OCI-LY7 (cell line): ENCODE results near the gene AGAP2. TPM values are rescaled to one million over a fixed set of nuclear protein-coding genes. Genes with fewer than 3 reads are reported as not detected.

Experiments
- BruUV-seq: library from RNA; stranded (reverse); fragments of 400-500 nt; replicated peaks from 2 replicates; lab custom pipeline; 2021; lab: Mats Ljungman, UMichigan
- CTCF ChIA-PET: fragments of 300-600 bp; sonication (Branson Sonifier 250); formaldehyde crosslinking; loops from one replicate; lab custom pipeline; 2022; ENCODE audit warnings: antibody characterized with exemption; ENCODE audit not compliant: unreplicated experiment; lab: Charles Lee
- POLR2A ChIA-PET: fragments of 300-600 bp; sonication (Branson Sonifier 250); formaldehyde crosslinking; loops from one replicate; lab custom pipeline; 2022; ENCODE audit warnings: antibody characterized with exemption; lab: Charles Lee
- DNase-seq: peaks from one replicate; pipeline ENCODE4 v3.0.0-alpha.2; 2015; ENCODE audit warnings: low spot score
- H2AFZ ChIP-seq: fragments of 200-600 bp; sonication (generic), shearing (Covaris generic); 2 replicates; pipeline ENCODE4 v1.6.1; 2014; ENCODE audit warnings: mild to moderate bottlenecking, antibody characterized with exemption, low read length, moderate library complexity
- H3K27ac ChIP-seq: fragments of 200-600 bp; sonication (generic); 2 replicates; pipeline ENCODE4 v1.5.1; 2014; ENCODE audit warnings: mixed run types, low read depth, mild to moderate bottlenecking, moderate library complexity, low read length, inconsistent platforms; ENCODE audit not compliant: poor library complexity, severe bottlenecking
- H3K36me3 ChIP-seq: fragments of 200-600 bp; sonication (generic); 2 replicates; pipeline ENCODE4 v1.6.1; 2014; ENCODE audit warnings: mild to moderate bottlenecking, antibody characterized with exemption, low read length, moderate library complexity, mixed read lengths; ENCODE audit not compliant: insufficient read depth
- H3K4me1 ChIP-seq: fragments of 200-600 bp; sonication (generic); 2 replicates; pipeline ENCODE4 v1.5.1; 2014; ENCODE audit warnings: mild to moderate bottlenecking, low read length; ENCODE audit not compliant: insufficient read depth, poor library complexity, severe bottlenecking
- H3K4me2 ChIP-seq: fragments of 200-600 bp; sonication (generic); 2 replicates; pipeline ENCODE4 v1.6.1; 2014; ENCODE audit warnings: mild to moderate bottlenecking, low read length
- H3K4me3 ChIP-seq: fragments of 200-600 bp; sonication (generic); 2 replicates; pipeline ENCODE4 v1.5.1; 2014; ENCODE audit warnings: mild to moderate bottlenecking, low read depth, low read length; ENCODE audit not compliant: poor library complexity, severe bottlenecking
- H3K79me2 ChIP-seq: fragments of 200-600 bp; sonication (generic); 2 replicates; pipeline ENCODE4 v1.6.1; 2016; ENCODE audit warnings: low read depth, mild to moderate bottlenecking, low read length, moderate library complexity, mixed read lengths; ENCODE audit not compliant: insufficient read depth
- H3K9me2 ChIP-seq: fragments of 200-600 bp; sonication (generic); 2 replicates; pipeline ENCODE4 v1.6.1; 2016; ENCODE audit warnings: mild to moderate bottlenecking, low read length, mixed read lengths; ENCODE audit not compliant: insufficient read depth
- H3K9me3 ChIP-seq: fragments of 200-600 bp; sonication (generic); 2 replicates; pipeline ENCODE4 v1.6.1; 2014; ENCODE audit warnings: mild to moderate bottlenecking, mixed run types, low read length, mixed read lengths
- H4K20me1 ChIP-seq: fragments of 200-600 bp; sonication (generic); 2 replicates; pipeline ENCODE4 v1.6.1; 2014; ENCODE audit warnings: mild to moderate bottlenecking, antibody characterized with exemption, low read length, moderate library complexity, mixed read lengths; ENCODE audit not compliant: insufficient read depth
- CTCF ChIP-seq: fragments of 200-600 bp; sonication (generic); conservative IDR thresholded peaks from 2 replicates; pipeline ENCODE4 v1.5.1; 2014; ENCODE audit warnings: mild to moderate bottlenecking, antibody characterized with exemption, low read length, moderate library complexity, mixed read lengths
- EZH2phosphoT487 ChIP-seq: fragments of 200-600 bp; sonication (generic); IDR thresholded peaks from 2 replicates; pipeline ENCODE4 v1.6.1; 2018; ENCODE audit warnings: low read depth, borderline replicate concordance, mild to moderate bottlenecking, mixed run types, antibody characterized with exemption, low read length, moderate library complexity, mixed read lengths
- intact Hi-C: fragments of 100-400 bp; cut with micrococcal nuclease; formaldehyde crosslinking; loops from one replicate; pipeline ENCODE4 v1.10.0; 2022; ENCODE audit not compliant: unreplicated experiment
- total RNA-seq, 2 experiments: library from RNA; depleted of rRNA in 1 of 2; stranded (reverse); fragments of >200 nt in 1 of 2; shearing (Covaris generic) in 1 of 2; gene quantifications; 2 replicates each; pipeline ENCODE4 v1.2.3, GENCODE V29; 2014 to 2022

The AGAP2 gene
- total RNA-seq, 2 experiments from 2014 or later: 14.8 to 26.5 TPM

- H3K79me2 ChIP-seq: peaks cover 25% of the 10 kb centered on the region
- BruUV-seq: no TSS peak
- H3K27ac ChIP-seq: no peak overlapping the region
- POLR2A ChIA-PET: interaction anchor here (1.3 to 1.5 kb wide), 2 partner anchors 10 to 127 kb away, joined by 3 to 4 read pairs; partner anchors contain the start of genes EEF1AKMT3 and METTL1
- DNase-seq: no peak
- TF ChIP-seq CTCF (no peak), EZH2phosphoT487 (no peak)
- peaks cover 30% of the 10 kb centered on the region for H3K36me3 ChIP-seq
- no peaks in the 10 kb centered on the region for H3K9me3 ChIP-seq
- H2AFZ ChIP-seq: peak overlapping the region; percentile 74; the same call in 1 of the 2 replicates
- H3K4me1 ChIP-seq: peaks cover 20% of the 10 kb centered on the region
- intact Hi-C loops: loop anchor here (5.0 kb wide), 1 partner anchor 125 kb away; no protein-coding TSS in a partner anchor
- H3K4me2 ChIP-seq: 0 out of 2 replicates have a peak overlapping the region, but pooled peaks have one; percentile 12
- CTCF ChIA-PET: no interaction called here
- H4K20me1 ChIP-seq: no peaks in the 10 kb centered on the region
- H3K4me3 ChIP-seq: peak overlapping the region; percentile 95
- no peaks in the 10 kb centered on the region for H3K9me2 ChIP-seq
These were observed 43.7 kb upstream of the AGAP2 start for GRCh38 chr12:57782243-57782607.

- DNase-seq: no peak
- H3K27ac ChIP-seq: no peak overlapping the region
- no peaks in the 10 kb centered on the region for H3K9me3 ChIP-seq
- H3K9me2 ChIP-seq: no peaks in the 10 kb centered on the region
- H3K4me2 ChIP-seq: 0 out of 2 replicates have a peak overlapping the region, but pooled peaks have one; percentile 12
- intact Hi-C loops: loop anchor here (5.0 kb wide), 1 partner anchor 126 kb away; no protein-coding TSS in a partner anchor
- no peak overlapping the region for H3K4me3 ChIP-seq
- H3K36me3 ChIP-seq: peaks cover 26% of the 10 kb centered on the region
- H2AFZ ChIP-seq: peak overlapping the region; percentile 74; the same call in 1 of the 2 replicates
- no peaks in the 10 kb centered on the region for H4K20me1 ChIP-seq
- no TSS peak for BruUV-seq
- TF ChIP-seq EZH2phosphoT487 (no peak), CTCF (no peak)
- H3K79me2 ChIP-seq: peaks cover 25% of the 10 kb centered on the region
- peaks cover 20% of the 10 kb centered on the region for H3K4me1 ChIP-seq
- ChIA-PET POLR2A (interaction anchor here (0.8 to 1.0 kb wide), 2 partner anchors 10 to 15 kb away, joined by 3 read pairs; partner anchors contain the start of genes EEF1AKMT3 and METTL1), CTCF (no interaction called here)
These were observed 43.3 kb upstream of the AGAP2 start for GRCh38 chr12:57781801-57782200.

GRCh38 chr12:57781244-57781643 is 42.7 kb upstream of the AGAP2 start:
- no peaks in the 10 kb centered on the region for H3K9me3 ChIP-seq
- H3K4me1 ChIP-seq: peaks cover 20% of the 10 kb centered on the region
- no TSS peak for BruUV-seq
- intact Hi-C loops: loop anchor here (5.0 kb wide), 1 partner anchor 126 kb away; no protein-coding TSS in a partner anchor
- no peaks in the 10 kb centered on the region for H4K20me1 ChIP-seq
- peaks cover 20% of the 10 kb centered on the region for H3K36me3 ChIP-seq
- H3K79me2 ChIP-seq: peaks cover 25% of the 10 kb centered on the region
- no peak overlapping the region for H2AFZ ChIP-seq
- ChIA-PET POLR2A (interaction anchor here (0.8 to 1.0 kb wide), 2 partner anchors 9 to 15 kb away, joined by 3 read pairs; partner anchors contain the start of genes EEF1AKMT3 and METTL1), CTCF (no interaction called here)
- H3K27ac ChIP-seq: no peak overlapping the region
- H3K4me2 ChIP-seq: no peak overlapping the region
- H3K4me3 ChIP-seq: no peak overlapping the region
- no peaks in the 10 kb centered on the region for H3K9me2 ChIP-seq
- DNase-seq: no peak
- TF ChIP-seq CTCF (no peak), EZH2phosphoT487 (no peak)
